H1 (cell line): ENCODE measurements around the gene ST6GALNAC3. TPM values are rescaled to one million over a fixed set of nuclear protein-coding genes. Genes with fewer than 3 reads are reported as not detected.

Experiments
- CTCF ChIA-PET: fragments of 300-600 bp; sonication (Branson Sonifier 250); formaldehyde crosslinking; loops from one replicate; lab custom pipeline; 2021; ENCODE audit not compliant: partially characterized antibody; lab: Charles Lee
- POLR2A ChIA-PET: fragments of 300-600 bp; sonication (Branson Sonifier 250); formaldehyde crosslinking; loops from one replicate; lab custom pipeline; 2021; ENCODE audit warnings: inconsistent platforms; ENCODE audit not compliant: partially characterized antibody; lab: Charles Lee
- DNase-seq, 2 experiments: peaks; one replicate each; pipeline versions ENCODE4 v3.0.0 to v3.0.0-alpha.2; 2010 to 2022; ENCODE audit warnings: low spot score in 2 of 2, low read depth in 1 of 2, mixed read lengths in 1 of 2
- FAIRE-seq: peaks from 2 replicates; lab custom pipeline; 2011; peaks lifted over from hg19 to GRCh38; lab: Jason Lieb, UNC
- H2AFZ ChIP-seq: 2 replicates; pipeline ENCODE4 v1.8.1; 2012; ENCODE audit warnings: low read length, inconsistent platforms
- H2AK5ac ChIP-seq: 2 replicates; pipeline ENCODE4 v1.6.1; 2013; ENCODE audit warnings: low read depth, low read length
- H2BK120ac ChIP-seq: replicated peaks from 2 replicates; pipeline ENCODE3; 2013; ENCODE audit warnings: low read depth, low read length, inconsistent platforms
- H2BK12ac ChIP-seq: 2 replicates; pipeline ENCODE4 v1.6.1; 2013; ENCODE audit warnings: low read depth, low read length
- H2BK15ac ChIP-seq: 2 replicates; pipeline ENCODE4 v1.6.1; 2013; ENCODE audit warnings: low read length
- H2BK20ac ChIP-seq: 2 replicates; pipeline ENCODE4 v1.6.1; 2013; ENCODE audit warnings: low read length
- H2BK5ac ChIP-seq: 2 replicates; pipeline ENCODE4 v1.6.1; 2013; ENCODE audit warnings: low read depth, low read length
- H3K14ac ChIP-seq: 2 replicates; pipeline ENCODE4 v1.6.1; 2013; ENCODE audit warnings: inconsistent platforms; ENCODE audit not compliant: insufficient read length
- H3K18ac ChIP-seq: 2 replicates; pipeline ENCODE4 v1.6.1; 2013; ENCODE audit warnings: low read length; ENCODE audit errors: extremely low read depth
- H3K23ac ChIP-seq: 2 replicates; pipeline ENCODE4 v1.6.1; 2013; ENCODE audit warnings: inconsistent platforms; ENCODE audit not compliant: insufficient read length
- H3K23me2 ChIP-seq: 2 replicates; pipeline ENCODE4 v1.6.1; 2013; ENCODE audit warnings: low read depth, low read length
- H3K27ac ChIP-seq: 2 replicates; pipeline ENCODE4 v1.6.1; 2011; ENCODE audit warnings: low read depth, low read length, inconsistent platforms
- H3K27me3 ChIP-seq, 4 experiments: replicated peaks in 1 of 4; 1 replicate in 1 of 4; 2 replicates in 3 of 4; pipeline versions ENCODE4 v1.6.1 to v1.8.1; 2011 to 2013; ENCODE audit warnings: low read length in 3 of 4, mild to moderate bottlenecking in 3 of 4, inconsistent platforms in 2 of 4, mixed read lengths in 2 of 4, moderate library complexity in 1 of 4; ENCODE audit not compliant: control insufficient read depth in 3 of 4, insufficient read depth in 3 of 4; ENCODE audit errors: extremely low read depth in 1 of 4
- H3K36me3 ChIP-seq, 4 experiments: 2 replicates each; pipeline versions ENCODE4 v1.6.1 to v1.8.1; 2011 to 2013; ENCODE audit warnings: mild to moderate bottlenecking in 4 of 4, low read length in 3 of 4, moderate library complexity in 2 of 4, control low read depth in 1 of 4, inconsistent platforms in 1 of 4; ENCODE audit not compliant: insufficient read depth in 4 of 4, control insufficient read depth in 2 of 4
- H3K4ac ChIP-seq: replicated peaks from 2 replicates; pipeline ENCODE3; 2013; ENCODE audit warnings: low read length, low read depth, mixed read lengths, inconsistent platforms; ENCODE audit not compliant: insufficient read length
- H3K4me1 ChIP-seq, 4 experiments: replicated peaks in 1 of 4; 1 replicate in 1 of 4; 2 replicates in 3 of 4; pipeline versions ENCODE4 v1.6.1 to v1.8.1; 2011 to 2013; ENCODE audit warnings: low read length in 3 of 4, inconsistent platforms in 2 of 4, mixed read lengths in 1 of 4; ENCODE audit not compliant: insufficient read depth in 4 of 4, control insufficient read depth in 3 of 4
- H3K4me2 ChIP-seq, 2 experiments: 2 replicates each; pipeline versions ENCODE4 v1.6.1 to v1.8.1; 2011 to 2013; ENCODE audit warnings: low read depth in 2 of 2, low read length in 2 of 2, control low read depth in 1 of 2, inconsistent platforms in 1 of 2, mild to moderate bottlenecking in 1 of 2; ENCODE audit not compliant: insufficient read depth in 1 of 2
- H3K4me3 ChIP-seq, 4 experiments: fragments of 200-600, 300-600 bp in 1 of 4; sonication (generic), shearing (Covaris generic), sonication (Bioruptor Twin) in 1 of 4; 2 replicates each; pipeline versions ENCODE4 v1.5.1 to v1.8.1; 2011 to 2016; ENCODE audit warnings: low read length in 4 of 4, low read depth in 3 of 4, control low read depth in 2 of 4, inconsistent platforms in 2 of 4, mild to moderate bottlenecking in 2 of 4, mixed read lengths in 1 of 4, moderate library complexity in 1 of 4; ENCODE audit not compliant: insufficient read depth in 2 of 4; ENCODE audit errors: extremely low read depth in 1 of 4
- H3K56ac ChIP-seq: replicated peaks from 2 replicates; pipeline ENCODE3; 2013; ENCODE audit warnings: low read depth, mild to moderate bottlenecking, mixed read lengths, low read length, inconsistent platforms; ENCODE audit not compliant: insufficient read length
- H3K79me1 ChIP-seq: 2 replicates; pipeline ENCODE4 v1.6.1; 2013; ENCODE audit warnings: low read depth, low read length, control low read depth
- H3K79me2 ChIP-seq, 2 experiments: 2 replicates each; pipeline versions ENCODE4 v1.6.1 to v1.8.1; 2012 to 2013; ENCODE audit warnings: low read length in 2 of 2, mild to moderate bottlenecking in 2 of 2, inconsistent platforms in 1 of 2; ENCODE audit not compliant: insufficient read depth in 2 of 2, control insufficient read depth in 1 of 2
- H3K9ac ChIP-seq, 4 experiments: replicated peaks in 1 of 4; 1 replicate in 1 of 4; 2 replicates in 3 of 4; pipeline versions ENCODE4 v1.6.1 to v1.8.1; 2011 to 2013; ENCODE audit warnings: low read depth in 3 of 4, low read length in 3 of 4, control low read depth in 2 of 4, mild to moderate bottlenecking in 2 of 4, moderate library complexity in 2 of 4, inconsistent platforms in 1 of 4; ENCODE audit errors: extremely low read depth in 1 of 4
- H3K9me3 ChIP-seq, 2 experiments: 2 replicates each; pipeline versions ENCODE4 v1.6.1 to v1.8.1; 2012 to 2013; ENCODE audit warnings: mild to moderate bottlenecking in 2 of 2, moderate library complexity in 2 of 2, control low read depth in 1 of 2, inconsistent platforms in 1 of 2, low read depth in 1 of 2, low read length in 1 of 2, mixed read lengths in 1 of 2; ENCODE audit not compliant: insufficient read depth in 2 of 2
- H4K20me1 ChIP-seq, 2 experiments: replicated peaks in 1 of 2; 2 replicates each; pipeline versions ENCODE3 to v1.8.1; 2011 to 2013; ENCODE audit warnings: inconsistent platforms in 2 of 2, low read length in 2 of 2, mild to moderate bottlenecking in 1 of 2; ENCODE audit not compliant: insufficient read depth in 2 of 2, control insufficient read depth in 1 of 2
- H4K5ac ChIP-seq: 2 replicates; pipeline ENCODE4 v1.6.1; 2013; ENCODE audit warnings: low read length, low read depth, mixed read lengths, inconsistent platforms; ENCODE audit not compliant: insufficient read length
- H4K8ac ChIP-seq: 2 replicates; pipeline ENCODE4 v1.8.0; 2013; ENCODE audit warnings: mild to moderate bottlenecking, moderate library complexity, low read length, inconsistent platforms; ENCODE audit not compliant: insufficient read depth; ENCODE audit errors: extremely low read depth
- H4K91ac ChIP-seq: replicated peaks from 2 replicates; pipeline ENCODE3; 2013; ENCODE audit warnings: low read length, mixed read lengths, inconsistent platforms; ENCODE audit not compliant: insufficient read length
- GTF2F1 ChIP-seq: IDR thresholded peaks from 2 replicates; pipeline ENCODE4 v1.6.1; 2012; ENCODE audit warnings: low read depth, low read length, improper control_type of control experiment, borderline replicate concordance
- KDM5A ChIP-seq: fragments of 200-600 bp; IDR thresholded peaks from 2 replicates; pipeline ENCODE4 v1.7.1; 2012; ENCODE audit warnings: mild to moderate bottlenecking, low read length, inconsistent platforms, mixed read lengths
- POLR2A ChIP-seq, 2 experiments: IDR thresholded peaks; 1 replicate in 1 of 2; 2 replicates in 1 of 2; pipeline ENCODE4 v1.6.1; 2011; ENCODE audit warnings: low read depth in 2 of 2, low read length in 2 of 2, mild to moderate bottlenecking in 2 of 2; ENCODE audit errors: control extremely low read depth in 1 of 2
- WGBS, 2 experiments: shearing (Covaris generic) in 1 of 2; methylation state at CpG; one replicate each; pipeline versions ENCODE4 v1.1.6 to v1.1.7; 2013 to 2015; ENCODE audit warnings: low lambda C conversion rate in 2 of 2, mixed read lengths in 2 of 2, inconsistent platforms in 1 of 2, low coverage in 1 of 2, missing lambda C conversion rate in 1 of 2; ENCODE audit not compliant: insufficient replicate concordance in 2 of 2, insufficient coverage in 1 of 2, insufficient read length in 1 of 2; ENCODE audit errors: extremely low coverage in 1 of 2, missing lambda C conversion rate in 1 of 2; 5-methylcytosine and 5-hydroxymethylcytosine counted together
- polyA plus RNA-seq, 7 experiments: library from polyadenylated mRNA; depleted of rRNA in 3 of 7; stranded (reverse) in 5 of 7; unstranded in 2 of 7; fragments of >200 nt in 5 of 7; fragments of 200-250 nt in 2 of 7; gene quantifications; 1 replicate in 5 of 7; 2 replicates in 1 of 7; 4 replicates in 1 of 7; pipeline versions ENCODE4 v1.2.1 to v1.2.3, GENCODE V29; 2011 to 2013; ENCODE audit warnings: missing spikeins in 2 of 7, mixed read lengths in 2 of 7
- total RNA-seq: library from RNA; stranded (reverse); fragmentation: NEBNext Ultra II Directional; extraction: Animal tissue kit (Norgen Biotek cat#: 25700); gene quantifications from 2 replicates; pipeline ENCODE4 v1.2.1, GENCODE V29; 2021
- TF ChIP-seq, protein P1 (sequence below): IDR thresholded peaks from 2 replicates; pipeline ENCODE4 v1.6.1; 2012; ENCODE audit warnings: inconsistent platforms

The ST6GALNAC3 gene
- total and polyA plus RNA-seq, 2 of the 8 experiments (the other 6 are each of a cell fraction or from before 2014, with no cell fraction given) = 4.9 to 19.0 TPM

GRCh38 chr1:76300556-76300955, 226.0 kb downstream of the ST6GALNAC3 start:
- no peak overlapping the region for H2BK12ac ChIP-seq
- no peak overlapping the region for H3K4ac ChIP-seq
- H4K91ac ChIP-seq = no peak overlapping the region
- ChIA-PET CTCF (interaction anchor here (1.8 kb wide), 1 partner anchor 146 kb away, joined by 9 read pairs; no protein-coding TSS in a partner anchor), POLR2A (no interaction called here)
- H3K79me1 ChIP-seq = no peaks in the 10 kb centered on the region
- H3K27ac ChIP-seq = no peak overlapping the region
- 71% methylated on average over 3 of the region's 3 CpGs; no CpG with 5 or more reads in 1 of the 2 experiments for WGBS, 2 experiments
- FAIRE-seq (no peak), DNase-seq (no peak)
- H4K8ac ChIP-seq = no peak overlapping the region
- H2BK15ac ChIP-seq = no peak overlapping the region
- H3K9me3 ChIP-seq = no peaks in the 10 kb centered on the region
- TF ChIP-seq KDM5A (no peak), GTF2F1 (no peak), POLR2A (IDR thresholded peaks at IDR 0.05; ENCODE audit: control extremely low read depth in 1 of 2, low read depth in 2 of 2, low read length in 2 of 2) (no peak)
- TF ChIP-seq, protein P1, sequence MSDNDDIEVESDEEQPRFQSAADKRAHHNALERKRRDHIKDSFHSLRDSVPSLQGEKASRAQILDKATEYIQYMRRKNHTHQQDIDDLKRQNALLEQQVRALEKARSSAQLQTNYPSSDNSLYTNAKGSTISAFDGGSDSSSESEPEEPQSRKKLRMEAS = no peak
- peaks cover 0 to 5% (median 1%) of the 10 kb centered on the region in 4 experiments; a peak in 1 of 7 replicates for H3K4me1 ChIP-seq
- no peak overlapping the region for H3K18ac ChIP-seq
- H2AFZ ChIP-seq = no peak overlapping the region
- no peak overlapping the region for H3K4me2 ChIP-seq
- H3K56ac ChIP-seq = no peak overlapping the region
- H3K4me3 ChIP-seq = no peak overlapping the region
- no peak overlapping the region for H3K14ac ChIP-seq
- H4K20me1 ChIP-seq = no peaks in the 10 kb centered on the region
- H3K23ac ChIP-seq = no peak overlapping the region
- no peaks in the 10 kb centered on the region for H3K36me3 ChIP-seq
- no peaks in the 10 kb centered on the region for H3K27me3 ChIP-seq
- H2BK120ac ChIP-seq = no peak overlapping the region
- no peaks in the 10 kb centered on the region for H3K79me2 ChIP-seq
- H3K9ac ChIP-seq = no peak overlapping the region
- no peaks in the 10 kb centered on the region for H3K23me2 ChIP-seq
- H2BK20ac ChIP-seq = no peak overlapping the region
- H4K5ac ChIP-seq = no peak overlapping the region
- H2AK5ac ChIP-seq = no peak overlapping the region
- H2BK5ac ChIP-seq = no peak overlapping the region
